HepG2 (cell line): ENCODE data around the gene DGAT2. TPM values are rescaled to one million over a fixed set of nuclear protein-coding genes. Genes with fewer than 3 reads are reported as not detected.
A peak's percentile ranks its signal among the peaks of the same experiment; 100 is the strongest.

Source experiments
- AGO1 ChIP-seq: fragments of 200-400 bp; formaldehyde crosslinking; IDR thresholded peaks from 2 replicates; pipeline ENCODE4 v1.6.1; 2017; ENCODE audit warnings: mild to moderate bottlenecking, low read depth, low read length, moderate library complexity; ENCODE audit not compliant: poor library complexity, severe bottlenecking
- CBX5 ChIP-seq: sonication (generic); formaldehyde crosslinking; IDR thresholded peaks from 2 replicates; pipeline ENCODE4 v1.4.0; 2020; ENCODE audit warnings: missing genetic modification reagents, borderline replicate concordance
- DMAP1 ChIP-seq: IDR thresholded peaks from 2 replicates; pipeline ENCODE4 v1.6.1; 2016
- GTF3A ChIP-seq: sonication (generic); formaldehyde crosslinking; conservative IDR thresholded peaks from 2 replicates; pipeline ENCODE4 v1.4.0; 2020; ENCODE audit warnings: mild to moderate bottlenecking, missing genetic modification reagents
- HNRNPK ChIP-seq: fragments of 200-400 bp; formaldehyde crosslinking; IDR thresholded peaks from 2 replicates; pipeline ENCODE4 v1.6.1; 2018; ENCODE audit warnings: low read length, low read depth, moderate library complexity, mild to moderate bottlenecking; ENCODE audit not compliant: poor library complexity, severe bottlenecking
- IRF2 ChIP-seq: IDR thresholded peaks from 2 replicates; pipeline ENCODE4 v1.6.1; 2018; ENCODE audit warnings: missing genetic modification reagents, missing compliant biosample characterization
- KLF13 ChIP-seq: sonication (generic); formaldehyde crosslinking; IDR thresholded peaks from 2 replicates; pipeline ENCODE4 v1.4.0; 2020; ENCODE audit warnings: mild to moderate bottlenecking, missing genetic modification reagents
- MXD3 ChIP-seq: IDR thresholded peaks from 2 replicates; pipeline ENCODE4 v1.6.1; 2016; ENCODE audit warnings: mild to moderate bottlenecking, missing biosample characterization, missing genetic modification reagents
- PCBP1 ChIP-seq: fragments of 200-400 bp; formaldehyde crosslinking; IDR thresholded peaks from 2 replicates; pipeline ENCODE4 v1.6.1; 2017; ENCODE audit warnings: mild to moderate bottlenecking, low read depth, low read length, borderline replicate concordance
- RBAK ChIP-seq: sonication (generic); formaldehyde crosslinking; IDR thresholded peaks from 2 replicates; pipeline ENCODE4 v1.5.1; 2020; ENCODE audit warnings: mild to moderate bottlenecking, missing genetic modification reagents
- REXO4 ChIP-seq: sonication (generic); formaldehyde crosslinking; IDR thresholded peaks from 2 replicates; pipeline ENCODE4 v1.8.0; 2022; ENCODE audit warnings: missing genetic modification reagents, mild to moderate bottlenecking, borderline replicate concordance
- RFXANK ChIP-seq: IDR thresholded peaks from 2 replicates; pipeline ENCODE4 v1.6.1; 2016
- SATB2 ChIP-seq: sonication (generic); formaldehyde crosslinking; IDR thresholded peaks from 2 replicates; pipeline ENCODE4 v1.5.0; 2020; ENCODE audit warnings: missing genetic modification reagents
- SKI ChIP-seq: fragments of 450-650 bp; IDR thresholded peaks from one replicate; pipeline ENCODE4 v1.6.1; 2018; ENCODE audit warnings: mild to moderate bottlenecking; ENCODE audit not compliant: partially characterized antibody
- SUZ12 ChIP-seq: fragments of 150-350 bp; IDR thresholded peaks from 2 replicates; pipeline ENCODE4 v1.6.1; 2014; ENCODE audit warnings: low read depth, low read length
- TRIM22 ChIP-seq: fragments of 450-650 bp; IDR thresholded peaks from 2 replicates; pipeline ENCODE4 v1.6.1; 2017
- ZMAT3 ChIP-seq: sonication (generic); formaldehyde crosslinking; conservative IDR thresholded peaks from 2 replicates; pipeline ENCODE4 v1.7.0; 2021; ENCODE audit warnings: missing genetic modification reagents
- ZNF343 ChIP-seq: sonication (generic); formaldehyde crosslinking; IDR thresholded peaks from 2 replicates; pipeline ENCODE4 v1.4.0; 2020; ENCODE audit warnings: mild to moderate bottlenecking, missing genetic modification reagents
- ZNF710 ChIP-seq: sonication (generic); formaldehyde crosslinking; IDR thresholded peaks from 2 replicates; pipeline ENCODE4 v1.5.0; 2020; ENCODE audit warnings: mild to moderate bottlenecking, missing genetic modification reagents, borderline replicate concordance
- polyA plus RNA-seq, 8 experiments: library from polyadenylated mRNA; depleted of rRNA in 3 of 8; stranded (reverse) in 7 of 8; unstranded in 1 of 8; fragments of >200 nt; fragmentation: Illumina TruSeq in 4 of 8; extraction: Trizol in 4 of 8; gene quantifications; 2 replicates each; pipeline versions ENCODE4 v1.2.1 to v1.2.3, GENCODE V29; 2011 to 2016; ENCODE audit warnings: low read depth in 4 of 8, missing spikeins in 1 of 8, mixed read lengths in 1 of 8; ENCODE audit not compliant: insufficient read depth in 1 of 8
- total RNA-seq, 5 experiments: library from RNA; depleted of rRNA; stranded (reverse); fragments of >200 nt; fragmentation: Illumina TruSeq; extraction: Trizol; gene quantifications; 2 replicates each; pipeline ENCODE4 v1.2.3, GENCODE V29; 2016; ENCODE audit warnings: low read depth in 1 of 5
- TF ChIP-seq, protein P1 (sequence below): sonication (generic); formaldehyde crosslinking; IDR thresholded peaks from 2 replicates; pipeline ENCODE4 v1.8.0; 2022; ENCODE audit warnings: missing genetic modification reagents, low read depth, mild to moderate bottlenecking, borderline replicate concordance
- TF ChIP-seq, protein P2 (sequence below): sonication (generic); formaldehyde crosslinking; IDR thresholded peaks from 2 replicates; pipeline ENCODE4 v1.4.0; 2020; ENCODE audit warnings: missing genetic modification reagents, borderline replicate concordance
- TF ChIP-seq, protein P3 (sequence below): sonication (generic); formaldehyde crosslinking; IDR thresholded peaks from 2 replicates; pipeline ENCODE4 v1.9.0; 2021; ENCODE audit warnings: missing genetic modification reagents, mild to moderate bottlenecking, borderline replicate concordance

Gene DGAT2
- total and polyA plus RNA-seq, 2 of the 13 experiments (the other 11 are each of a cell fraction or from before 2014, with no cell fraction given) = 39.0 to 65.6 TPM

DNA sequence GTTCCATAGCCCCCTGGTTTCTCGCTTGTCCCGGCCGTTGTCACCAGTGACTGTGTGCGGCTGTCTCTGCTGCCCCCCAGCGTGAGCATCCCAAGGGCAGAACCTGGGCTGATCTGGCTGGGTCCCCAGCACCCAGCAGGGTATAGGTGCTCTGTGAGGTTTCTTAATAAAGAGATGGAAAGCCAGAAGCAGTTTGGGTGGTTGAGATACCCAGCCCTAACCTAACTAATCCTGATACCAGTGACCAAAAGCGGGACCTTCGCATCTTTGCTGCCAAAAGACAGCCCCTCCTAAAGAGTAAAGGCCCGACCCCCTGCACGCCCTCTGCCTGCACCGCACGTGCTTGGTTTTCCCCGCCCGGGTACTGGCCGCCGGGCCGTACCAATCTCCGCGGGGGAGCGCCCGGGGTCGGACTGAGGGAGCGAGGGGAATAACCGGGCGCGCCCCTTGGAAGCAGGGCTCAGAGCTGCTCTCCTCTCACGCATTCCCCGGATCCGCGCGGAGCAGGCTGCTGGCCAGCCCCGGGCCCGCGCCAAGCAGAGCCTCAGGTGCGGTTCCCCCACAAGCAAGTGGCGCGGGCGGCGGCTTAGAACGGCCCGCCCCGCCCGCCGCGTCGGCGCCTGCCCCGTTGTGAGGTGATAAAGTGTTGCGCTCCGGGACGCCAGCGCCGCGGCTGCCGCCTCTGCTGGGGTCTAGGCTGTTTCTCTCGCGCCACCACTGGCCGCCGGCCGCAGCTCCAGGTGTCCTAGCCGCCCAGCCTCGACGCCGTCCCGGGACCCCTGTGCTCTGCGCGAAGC, at the start of gene DGAT2 (continued):
- TF ChIP-seq, protein P1, sequence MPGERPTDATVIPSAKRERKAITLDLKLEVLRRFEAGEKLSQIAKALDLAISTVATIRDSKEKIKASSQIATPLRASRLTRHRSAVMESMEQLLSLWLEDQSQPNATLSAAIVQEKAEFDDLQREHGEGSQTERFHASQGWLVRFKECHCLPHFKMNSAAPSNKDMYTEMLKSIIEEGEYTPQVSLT (CRISPR knock-in tag) = no peak
- TF ChIP-seq KLF13 (CRISPR knock-in tag) (no peak), SUZ12 (no peak), ZNF710 (CRISPR knock-in tag) (peak; percentile 24; the same call in 1 of the 2 replicates), SATB2 (CRISPR knock-in tag) (peak; percentile 91), ZNF343 (CRISPR knock-in tag) (no peak; the same call in 1 of the 2 replicates), HNRNPK (peak; percentile 39), PCBP1 (peak; percentile 95), AGO1 (no peak), SKI (peak; percentile 76), GTF3A (CRISPR knock-in tag) (no peak), RBAK (CRISPR knock-in tag) (no peak), REXO4 (CRISPR knock-in tag) (no peak), TRIM22 (no peak), ZMAT3 (CRISPR knock-in tag) (peak; percentile 84; the same call in 1 of the 2 replicates), DMAP1 (CRISPR knock-in tag) (peak; percentile 88; the same call in 1 of the 2 replicates), CBX5 (CRISPR knock-in tag) (no peak), RFXANK (CRISPR knock-in tag) (no peak; the same call in 1 of the 2 replicates), IRF2 (CRISPR knock-in tag) (0 out of 2 replicates have a peak, but pooled peaks have one; percentile 24), MXD3 (CRISPR knock-in tag) (peak; percentile 97)
- TF ChIP-seq, protein P2, sequence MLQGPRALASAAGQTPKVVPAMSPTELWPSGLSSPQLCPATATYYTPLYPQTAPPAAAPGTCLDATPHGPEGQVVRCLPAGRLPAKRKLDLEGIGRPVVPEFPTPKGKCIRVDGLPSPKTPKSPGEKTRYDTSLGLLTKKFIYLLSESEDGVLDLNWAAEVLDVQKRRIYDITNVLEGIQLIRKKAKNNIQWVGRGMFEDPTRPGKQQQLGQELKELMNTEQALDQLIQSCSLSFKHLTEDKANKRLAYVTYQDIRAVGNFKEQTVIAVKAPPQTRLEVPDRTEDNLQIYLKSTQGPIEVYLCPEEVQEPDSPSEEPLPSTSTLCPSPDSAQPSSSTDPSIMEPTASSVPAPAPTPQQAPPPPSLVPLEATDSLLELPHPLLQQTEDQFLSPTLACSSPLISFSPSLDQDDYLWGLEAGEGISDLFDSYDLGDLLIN = peak; percentile 59; the same call in 1 of the 2 replicates
- TF ChIP-seq, protein P3, sequence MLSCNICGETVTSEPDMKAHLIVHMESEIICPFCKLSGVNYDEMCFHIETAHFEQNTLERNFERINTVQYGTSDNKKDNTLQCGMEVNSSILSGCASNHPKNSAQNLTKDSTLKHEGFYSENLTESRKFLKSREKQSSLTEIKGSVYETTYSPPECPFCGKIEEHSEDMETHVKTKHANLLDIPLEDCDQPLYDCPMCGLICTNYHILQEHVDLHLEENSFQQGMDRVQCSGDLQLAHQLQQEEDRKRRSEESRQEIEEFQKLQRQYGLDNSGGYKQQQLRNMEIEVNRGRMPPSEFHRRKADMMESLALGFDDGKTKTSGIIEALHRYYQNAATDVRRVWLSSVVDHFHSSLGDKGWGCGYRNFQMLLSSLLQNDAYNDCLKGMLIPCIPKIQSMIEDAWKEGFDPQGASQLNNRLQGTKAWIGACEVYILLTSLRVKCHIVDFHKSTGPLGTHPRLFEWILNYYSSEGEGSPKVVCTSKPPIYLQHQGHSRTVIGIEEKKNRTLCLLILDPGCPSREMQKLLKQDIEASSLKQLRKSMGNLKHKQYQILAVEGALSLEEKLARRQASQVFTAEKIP (CRISPR knock-in tag) = no peak
